Measurements from ENCODE around the gene HIP1R. TPM values are rescaled to one million over a fixed set of nuclear protein-coding genes. Genes with fewer than 3 reads are reported as not detected.

Gene HIP1R
- total and polyA plus RNA-seq, 10 of the 15 experiments (the other 5 are each of a cell fraction or from before 2014, with no cell fraction given): 0.18 to 27.7 (median 11.7) TPM

Other genes starting within 250 kb of the HIP1R start
Only the 7 nearest of the 9 such genes appear.
- gene HCAR2, start 132.1 kb upstream of the HIP1R start, total RNA-seq (2014; rRNA removed): 0.22 and 0.34 TPM in 2 replicates
- 0.22 and 0.37 TPM in 2 replicates for gene HCAR2, start 132.1 kb upstream of the HIP1R start, total RNA-seq (2014; rRNA removed; fragmentation: Illumina TruSeq; extraction: Trizol)
- gene HCAR2, start 132.1 kb upstream of the HIP1R start, total RNA-seq (2021): 0.13 and 0.28 TPM in 2 replicates
- gene HCAR2, start 132.1 kb upstream of the HIP1R start, polyA plus RNA-seq (2011; rRNA removed): 0.16 and 0.19 TPM in 2 replicates
- 0.25 and 0.93 TPM in 2 replicates for gene HCAR2, start 132.1 kb upstream of the HIP1R start, polyA plus RNA-seq (2014; fragmentation: Illumina TruSeq; extraction: Trizol)
- under 1 TPM; 0.37 to 0.66 TPM for gene HCAR2, start 132.1 kb upstream of the HIP1R start, polyA plus RNA-seq (2014; fragmentation: Nextera tagmentation; extraction: Ambion mirVana)
- gene HCAR2, start 132.1 kb upstream of the HIP1R start, polyA plus RNA-seq (2014; rRNA removed): 0.18 and 0.58 TPM in 2 replicates
- gene HCAR2, start 132.1 kb upstream of the HIP1R start, polyA plus RNA-seq (2016; fragmentation: Nextera tagmentation; extraction: Ambion mirVana): under 1 TPM; 0.43 to 0.48 TPM
- gene HCAR3, start 118.6 kb upstream of the HIP1R start, total RNA-seq (2014; rRNA removed): 1.0 and 1.2 TPM in 2 replicates
- 2.0 and 2.4 TPM in 2 replicates for gene HCAR3, start 118.6 kb upstream of the HIP1R start, total RNA-seq (2014; rRNA removed; fragmentation: Illumina TruSeq; extraction: Trizol)
- 1.9 and 2.2 TPM in 2 replicates for gene HCAR3, start 118.6 kb upstream of the HIP1R start, total RNA-seq (2021)
- gene HCAR3, start 118.6 kb upstream of the HIP1R start, polyA plus RNA-seq (2011; rRNA removed): 0.50 and 0.57 TPM in 2 replicates
- gene HCAR3, start 118.6 kb upstream of the HIP1R start, polyA plus RNA-seq (2014; fragmentation: Illumina TruSeq; extraction: Trizol): 2.4 and 3.1 TPM in 2 replicates
- gene HCAR3, start 118.6 kb upstream of the HIP1R start, polyA plus RNA-seq (2014; fragmentation: Nextera tagmentation; extraction: Ambion mirVana): 1 to 10 TPM; 2.2 to 3.0 TPM
- 1.5 and 2.4 TPM in 2 replicates for gene HCAR3, start 118.6 kb upstream of the HIP1R start, polyA plus RNA-seq (2014; rRNA removed)
- 1 to 10 TPM; 1.6 to 2.2 TPM for gene HCAR3, start 118.6 kb upstream of the HIP1R start, polyA plus RNA-seq (2016; fragmentation: Nextera tagmentation; extraction: Ambion mirVana)
- gene HCAR1, start 104.6 kb upstream of the HIP1R start, total RNA-seq (2014; rRNA removed): under 0.01 TPM in 1 of 2 replicates, not detected in the other
- 0.04 and 0.05 TPM in 2 replicates for gene HCAR1, start 104.6 kb upstream of the HIP1R start, total RNA-seq (2014; rRNA removed; fragmentation: Illumina TruSeq; extraction: Trizol)
- gene HCAR1, start 104.6 kb upstream of the HIP1R start, total RNA-seq (2021): 0.05 TPM in 2 replicates
- gene HCAR1, start 104.6 kb upstream of the HIP1R start, polyA plus RNA-seq (2011; rRNA removed): not detected in 2 replicates
- gene HCAR1, start 104.6 kb upstream of the HIP1R start, polyA plus RNA-seq (2014; fragmentation: Illumina TruSeq; extraction: Trizol): 0.01 and 0.03 TPM in 2 replicates
- not detected for gene HCAR1, start 104.6 kb upstream of the HIP1R start, polyA plus RNA-seq (2014; fragmentation: Nextera tagmentation; extraction: Ambion mirVana)
- 0.06 TPM in 1 of 2 replicates, not detected in the other for gene HCAR1, start 104.6 kb upstream of the HIP1R start, polyA plus RNA-seq (2014; rRNA removed)
- not detected for gene HCAR1, start 104.6 kb upstream of the HIP1R start, polyA plus RNA-seq (2016; fragmentation: Nextera tagmentation; extraction: Ambion mirVana)
- gene DENR, start 82.6 kb upstream of the HIP1R start, total RNA-seq (2014; rRNA removed): 46.7 and 51.8 TPM in 2 replicates
- gene DENR, start 82.6 kb upstream of the HIP1R start, total RNA-seq (2014; rRNA removed; fragmentation: Illumina TruSeq; extraction: Trizol): 60.4 and 61.4 TPM in 2 replicates
- gene DENR, start 82.6 kb upstream of the HIP1R start, total RNA-seq (2021): 52.0 and 54.3 TPM in 2 replicates
- 55.6 and 96.0 TPM in 2 replicates for gene DENR, start 82.6 kb upstream of the HIP1R start, polyA plus RNA-seq (2011; rRNA removed)
- 67.8 and 74.6 TPM in 2 replicates for gene DENR, start 82.6 kb upstream of the HIP1R start, polyA plus RNA-seq (2014; fragmentation: Illumina TruSeq; extraction: Trizol)
- 10 to 100 TPM; 29.4 to 44.5 TPM for gene DENR, start 82.6 kb upstream of the HIP1R start, polyA plus RNA-seq (2014; fragmentation: Nextera tagmentation; extraction: Ambion mirVana)
- gene DENR, start 82.6 kb upstream of the HIP1R start, polyA plus RNA-seq (2014; rRNA removed): 50.9 and 61.1 TPM in 2 replicates
- gene DENR, start 82.6 kb upstream of the HIP1R start, polyA plus RNA-seq (2016; fragmentation: Nextera tagmentation; extraction: Ambion mirVana): 10 to 100 TPM; 94.2 to 97.7 TPM
- 0.28 and 0.33 TPM in 2 replicates for gene CCDC62, start 60.9 kb upstream of the HIP1R start, total RNA-seq (2014; rRNA removed)
- 0.41 and 0.54 TPM in 2 replicates for gene CCDC62, start 60.9 kb upstream of the HIP1R start, total RNA-seq (2014; rRNA removed; fragmentation: Illumina TruSeq; extraction: Trizol)
- 0.48 and 0.59 TPM in 2 replicates for gene CCDC62, start 60.9 kb upstream of the HIP1R start, total RNA-seq (2021)
- 0.39 and 0.69 TPM in 2 replicates for gene CCDC62, start 60.9 kb upstream of the HIP1R start, polyA plus RNA-seq (2011; rRNA removed)
- gene CCDC62, start 60.9 kb upstream of the HIP1R start, polyA plus RNA-seq (2014; fragmentation: Illumina TruSeq; extraction: Trizol): 0.29 and 0.54 TPM in 2 replicates
- gene CCDC62, start 60.9 kb upstream of the HIP1R start, polyA plus RNA-seq (2014; fragmentation: Nextera tagmentation; extraction: Ambion mirVana): under 1 TPM; 0.08 to 0.09 TPM
- gene CCDC62, start 60.9 kb upstream of the HIP1R start, polyA plus RNA-seq (2014; rRNA removed): 0.20 and 0.32 TPM in 2 replicates
- under 1 TPM; 0.16 to 0.25 TPM for gene CCDC62, start 60.9 kb upstream of the HIP1R start, polyA plus RNA-seq (2016; fragmentation: Nextera tagmentation; extraction: Ambion mirVana)
- 47.5 and 53.3 TPM in 2 replicates for gene VPS37B, start 60.7 kb downstream of the HIP1R start, total RNA-seq (2014; rRNA removed)
- 22.3 and 26.5 TPM in 2 replicates for gene VPS37B, start 60.7 kb downstream of the HIP1R start, total RNA-seq (2014; rRNA removed; fragmentation: Illumina TruSeq; extraction: Trizol)
- 68.6 and 68.7 TPM in 2 replicates for gene VPS37B, start 60.7 kb downstream of the HIP1R start, total RNA-seq (2021)
- gene VPS37B, start 60.7 kb downstream of the HIP1R start, polyA plus RNA-seq (2011; rRNA removed): 11.7 and 13.0 TPM in 2 replicates
- 20.1 and 29.5 TPM in 2 replicates for gene VPS37B, start 60.7 kb downstream of the HIP1R start, polyA plus RNA-seq (2014; fragmentation: Illumina TruSeq; extraction: Trizol)
- gene VPS37B, start 60.7 kb downstream of the HIP1R start, polyA plus RNA-seq (2014; fragmentation: Nextera tagmentation; extraction: Ambion mirVana): 1 to 10 TPM in 1 of 2 experiments, under 1 TPM in 1; 0.66 to 1.7 TPM
- gene VPS37B, start 60.7 kb downstream of the HIP1R start, polyA plus RNA-seq (2014; rRNA removed): 54.0 and 63.8 TPM in 2 replicates
- gene VPS37B, start 60.7 kb downstream of the HIP1R start, polyA plus RNA-seq (2016; fragmentation: Nextera tagmentation; extraction: Ambion mirVana): 10 to 100 TPM; 49.7 to 52.6 TPM
- 4.0 and 4.1 TPM in 2 replicates for gene ABCB9, start 131.0 kb downstream of the HIP1R start, total RNA-seq (2014; rRNA removed)
- gene ABCB9, start 131.0 kb downstream of the HIP1R start, total RNA-seq (2014; rRNA removed; fragmentation: Illumina TruSeq; extraction: Trizol): 2.7 and 3.0 TPM in 2 replicates
- gene ABCB9, start 131.0 kb downstream of the HIP1R start, total RNA-seq (2021): 3.7 and 4.9 TPM in 2 replicates
- 0.58 and 0.85 TPM in 2 replicates for gene ABCB9, start 131.0 kb downstream of the HIP1R start, polyA plus RNA-seq (2011; rRNA removed)
- 0.65 and 1.4 TPM in 2 replicates for gene ABCB9, start 131.0 kb downstream of the HIP1R start, polyA plus RNA-seq (2014; fragmentation: Illumina TruSeq; extraction: Trizol)
- under 1 TPM; 0.37 to 0.43 TPM for gene ABCB9, start 131.0 kb downstream of the HIP1R start, polyA plus RNA-seq (2014; fragmentation: Nextera tagmentation; extraction: Ambion mirVana)
- gene ABCB9, start 131.0 kb downstream of the HIP1R start, polyA plus RNA-seq (2014; rRNA removed): 4.6 and 5.3 TPM in 2 replicates
- gene ABCB9, start 131.0 kb downstream of the HIP1R start, polyA plus RNA-seq (2016; fragmentation: Nextera tagmentation; extraction: Ambion mirVana): 1 to 10 TPM; 3.2 to 4.3 TPM

Data from GM12878 (cell line).